ENCODE results near the gene MAD1L1.

The MAD1L1 gene

DNA sequence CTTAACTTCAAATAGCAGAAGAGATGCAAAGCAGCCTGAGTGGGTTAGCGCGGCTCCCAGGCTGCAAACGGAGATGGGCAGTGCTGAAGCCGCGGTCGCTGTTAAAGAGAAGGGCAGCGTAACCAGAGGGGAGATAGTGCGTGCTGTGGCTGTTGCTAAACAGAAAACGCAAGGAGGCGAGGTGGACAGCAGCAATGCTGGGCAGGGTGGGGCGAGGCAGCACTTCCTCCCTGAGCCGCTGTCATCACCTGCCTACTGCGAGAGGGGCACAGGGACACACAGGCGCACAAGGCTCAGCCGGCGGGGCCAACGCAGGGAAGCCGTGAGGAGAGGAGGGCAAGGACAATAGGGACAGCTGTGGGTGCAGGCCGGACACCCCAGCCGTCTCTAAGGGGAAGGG is 137.3 kb downstream of the MAD1L1 start:
- in situ Hi-C loops (cut with MboI; ENCODE audit: low sequenced_read_pairs): no loop called here

DNA sequence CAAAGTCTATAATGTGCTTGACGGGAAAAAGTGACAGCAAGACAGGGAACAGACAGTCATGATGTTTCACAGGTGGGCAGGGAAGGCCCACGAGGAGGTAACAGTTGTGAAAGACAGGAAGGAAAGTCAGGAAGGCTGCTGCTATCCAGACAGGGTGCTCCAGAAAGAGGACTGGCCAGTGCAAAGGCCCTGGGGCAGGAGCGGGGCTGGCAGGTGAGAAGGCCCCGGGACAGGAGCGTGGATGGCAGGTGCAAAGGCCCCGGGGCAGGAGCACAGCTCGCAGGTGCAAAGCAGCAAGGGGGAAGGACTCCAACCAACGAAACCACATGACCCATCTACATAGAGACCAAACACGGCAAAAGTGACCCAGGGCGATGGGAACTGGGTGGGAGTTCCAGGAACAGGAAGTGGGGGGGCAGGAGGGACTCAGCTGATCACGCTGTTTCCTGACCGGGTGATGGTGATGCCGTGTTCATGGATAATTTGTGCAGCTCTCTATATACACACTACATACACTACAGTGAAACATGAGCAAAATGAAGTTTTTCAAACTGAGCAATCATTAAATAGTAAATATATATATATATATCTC is 138.2 kb downstream of the MAD1L1 start:
- in situ Hi-C loops (cut with MboI; ENCODE audit: low sequenced_read_pairs): no loop called here

DNA sequence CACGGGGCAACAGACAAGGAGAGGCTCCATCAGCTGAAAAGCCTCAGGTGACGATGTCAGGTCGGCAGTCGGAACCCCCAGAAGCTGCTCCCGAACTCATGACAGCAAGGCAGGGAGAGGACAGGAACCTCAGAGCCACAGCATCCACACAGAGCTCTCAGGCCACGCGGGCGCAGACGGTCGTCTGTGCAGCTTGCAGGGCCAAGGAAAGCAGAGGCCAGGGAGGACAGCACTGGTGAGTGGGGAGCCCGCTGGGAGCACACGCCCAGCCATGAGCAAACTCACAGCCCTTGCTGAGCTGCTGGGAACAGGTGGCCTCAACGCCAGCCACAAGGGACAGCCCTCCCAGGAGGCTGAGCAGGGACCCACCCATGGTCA is 138.9 kb downstream of the MAD1L1 start:
- in situ Hi-C loops (cut with MboI; ENCODE audit: low sequenced_read_pairs): no loop called here

DNA sequence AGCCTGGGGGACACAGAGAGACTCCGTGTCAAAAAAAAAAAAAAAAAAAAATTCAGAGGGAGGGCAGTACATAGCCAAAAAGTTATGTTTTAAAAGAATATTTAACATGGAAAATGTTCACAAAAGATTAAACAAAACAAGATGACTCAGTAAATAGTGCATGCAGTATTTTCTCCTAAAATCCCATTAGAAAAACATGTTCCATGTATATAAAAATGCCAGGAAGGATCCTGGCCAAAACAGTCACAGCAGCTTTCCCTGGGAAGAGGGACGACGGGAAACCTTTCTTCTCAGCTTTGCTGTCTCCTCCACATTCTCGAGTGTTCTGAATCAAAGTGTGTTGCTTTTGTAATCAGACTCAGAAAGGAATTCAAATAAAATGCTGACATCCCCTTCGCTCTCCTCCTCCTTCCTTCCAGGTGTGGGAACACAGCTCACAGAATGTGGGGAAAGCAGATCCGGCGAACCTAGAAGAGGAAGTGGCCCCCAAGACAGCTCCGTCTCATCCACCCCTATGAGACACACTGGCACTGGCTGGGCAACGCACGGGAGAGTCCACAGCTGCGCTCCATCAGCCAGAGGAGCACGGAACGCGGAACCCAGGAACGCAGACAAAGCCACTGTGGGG is 139.4 kb downstream of the MAD1L1 start:
- in situ Hi-C loops (cut with MboI; ENCODE audit: low sequenced_read_pairs): no loop called here

DNA sequence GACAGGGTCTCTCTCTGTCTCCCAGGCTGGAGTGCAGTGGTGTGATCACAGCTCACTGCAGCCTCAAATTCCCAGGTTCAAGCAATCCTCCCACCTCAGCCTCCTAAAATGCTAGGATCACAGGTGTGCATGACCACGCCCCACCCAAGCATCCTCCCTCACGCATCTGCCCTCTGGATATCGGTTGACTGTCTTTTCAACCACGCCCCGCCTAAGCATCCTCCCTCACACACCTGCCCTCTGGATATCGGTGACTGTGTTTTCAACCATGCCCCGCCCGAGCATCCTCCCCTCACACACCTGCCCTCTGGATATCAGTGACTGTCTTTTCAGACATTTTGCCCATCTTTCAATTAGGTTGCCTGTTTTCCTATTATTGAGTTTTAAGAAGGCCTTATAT is 140.5 kb downstream of the MAD1L1 start:
- in situ Hi-C loops (cut with MboI; ENCODE audit: low sequenced_read_pairs): no loop called here

DNA sequence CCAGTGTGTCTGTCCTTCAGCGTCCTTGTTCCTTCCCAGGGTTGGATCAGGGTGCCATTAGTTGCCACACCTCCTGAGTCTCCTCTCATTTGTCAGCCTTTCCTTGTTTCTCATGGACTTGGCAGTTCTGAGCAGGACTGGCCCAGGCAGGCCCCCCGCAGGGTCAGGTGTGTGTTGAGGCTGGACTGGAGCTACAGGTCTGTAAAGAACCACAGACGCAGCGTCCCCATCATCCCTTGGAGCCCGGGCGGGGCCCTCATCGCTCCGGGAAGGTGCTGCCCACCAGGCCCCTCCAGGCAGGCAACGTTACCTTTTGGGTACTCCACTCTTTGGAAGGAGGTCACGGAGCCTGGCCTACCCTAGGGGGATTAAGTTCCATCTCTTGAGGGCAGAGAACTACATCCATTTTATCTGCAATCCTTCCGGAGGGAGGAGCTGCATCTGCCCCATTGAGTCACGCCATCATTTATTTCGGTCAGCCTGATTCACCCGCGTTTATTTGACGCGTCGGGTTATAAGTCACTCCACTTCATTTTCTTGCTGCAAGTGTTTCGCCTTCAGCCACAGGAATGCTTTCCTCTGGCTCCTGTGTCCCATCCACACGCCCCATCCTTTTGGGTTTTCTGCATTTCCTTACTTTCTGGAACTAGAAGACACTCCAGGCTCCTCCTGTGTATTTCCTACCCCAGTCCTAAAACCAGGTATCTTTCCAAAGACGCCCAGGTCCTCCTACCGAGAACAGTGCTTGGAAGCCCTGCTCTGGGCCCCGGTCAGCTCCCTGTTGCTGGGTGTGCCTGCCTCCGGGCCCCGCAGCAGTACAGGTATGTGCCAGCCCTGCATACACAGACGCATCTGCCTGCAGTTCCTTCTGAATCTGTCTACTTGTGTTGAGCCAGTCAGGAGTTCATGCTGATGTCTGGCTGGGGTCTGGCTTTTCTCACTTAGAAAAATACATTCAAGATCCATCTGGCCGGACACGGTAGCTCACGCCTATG is 141.9 kb downstream of the MAD1L1 start:
- in situ Hi-C loops (cut with MboI; ENCODE audit: low sequenced_read_pairs): no loop called here

DNA sequence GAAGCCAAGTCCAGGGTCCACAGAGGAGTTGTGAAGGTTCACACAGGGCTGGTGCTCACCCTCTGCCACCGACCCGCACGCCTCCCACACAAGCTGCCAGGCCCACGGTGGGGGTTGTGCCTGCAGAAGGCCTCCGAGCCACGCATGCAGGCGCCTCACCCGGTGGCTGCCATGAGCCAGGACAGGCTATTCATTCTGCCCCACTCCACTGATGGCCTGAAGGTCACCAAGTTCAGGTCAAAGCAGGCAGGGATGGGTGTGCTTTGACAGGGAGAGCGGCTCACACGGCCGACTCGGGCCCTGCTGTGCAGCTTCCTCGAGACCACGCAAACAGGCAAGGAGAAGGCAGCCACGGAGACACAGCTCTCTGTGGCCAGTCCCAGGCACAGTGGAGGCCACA is 143.9 kb downstream of the MAD1L1 start:
- in situ Hi-C loops (cut with MboI; ENCODE audit: low sequenced_read_pairs): no loop called here

DNA sequence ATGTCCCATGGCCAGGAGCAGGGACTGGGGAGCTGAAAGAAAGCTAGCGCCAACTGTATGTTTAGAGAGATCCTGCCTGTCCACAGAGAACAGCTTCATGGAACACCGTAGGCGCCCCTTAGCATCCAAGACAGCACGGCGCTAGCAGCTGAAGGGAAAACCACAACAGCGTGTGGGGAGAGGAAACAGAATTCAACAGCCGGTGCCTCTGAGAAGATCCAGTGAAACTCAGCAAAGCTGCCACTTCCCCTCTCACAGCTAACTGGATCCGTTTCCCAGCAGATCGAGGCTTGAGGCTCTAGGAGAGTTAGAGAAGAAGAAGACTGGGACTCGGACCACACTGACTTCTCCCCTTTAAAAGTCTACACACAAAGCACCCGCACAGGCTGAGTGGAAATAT is 145.0 kb downstream of the MAD1L1 start:
- in situ Hi-C loops (cut with MboI; ENCODE audit: low sequenced_read_pairs): no loop called here

DNA sequence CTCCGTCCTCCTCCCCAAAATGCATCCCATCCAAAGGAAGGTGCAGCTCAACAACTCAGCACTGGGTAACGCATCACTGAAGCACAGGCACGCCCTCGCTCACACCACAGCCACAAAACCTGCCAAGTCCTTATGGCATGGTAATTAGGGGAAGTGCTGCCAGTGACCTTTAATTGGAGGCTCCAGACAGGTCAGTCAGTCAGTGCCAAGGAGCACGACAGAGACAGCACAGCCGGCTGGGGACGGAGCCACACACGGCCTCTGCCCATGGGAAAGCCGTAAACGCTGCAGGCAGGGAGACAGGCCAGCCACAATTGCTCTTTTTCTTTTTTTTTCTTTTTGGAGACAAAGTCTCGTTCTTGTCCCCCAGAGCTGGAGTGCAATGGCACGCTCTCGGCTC is 146.5 kb downstream of the MAD1L1 start:
- in situ Hi-C loops (cut with MboI; ENCODE audit: low sequenced_read_pairs): no loop called here

DNA sequence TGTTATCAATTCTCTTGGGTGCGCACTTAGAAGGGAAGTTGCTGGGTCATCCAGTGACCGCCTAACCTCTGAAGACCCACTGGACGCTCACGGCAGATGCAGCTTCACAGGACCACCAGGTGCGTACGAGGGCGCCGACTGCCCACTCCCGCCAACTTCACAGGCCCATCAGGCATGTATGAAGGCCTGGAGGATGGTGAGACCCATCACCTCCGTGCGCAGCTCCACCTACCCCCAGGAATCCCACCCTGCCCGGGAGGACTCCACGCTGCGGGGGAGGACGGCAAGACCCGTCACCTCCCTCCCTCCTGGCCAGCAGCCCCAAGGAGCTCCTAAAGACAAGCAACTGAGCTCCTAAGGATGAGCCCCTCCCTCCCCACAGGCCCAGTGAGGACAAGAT is 146.9 kb downstream of the MAD1L1 start:
- in situ Hi-C loops (cut with MboI; ENCODE audit: low sequenced_read_pairs): no loop called here

DNA sequence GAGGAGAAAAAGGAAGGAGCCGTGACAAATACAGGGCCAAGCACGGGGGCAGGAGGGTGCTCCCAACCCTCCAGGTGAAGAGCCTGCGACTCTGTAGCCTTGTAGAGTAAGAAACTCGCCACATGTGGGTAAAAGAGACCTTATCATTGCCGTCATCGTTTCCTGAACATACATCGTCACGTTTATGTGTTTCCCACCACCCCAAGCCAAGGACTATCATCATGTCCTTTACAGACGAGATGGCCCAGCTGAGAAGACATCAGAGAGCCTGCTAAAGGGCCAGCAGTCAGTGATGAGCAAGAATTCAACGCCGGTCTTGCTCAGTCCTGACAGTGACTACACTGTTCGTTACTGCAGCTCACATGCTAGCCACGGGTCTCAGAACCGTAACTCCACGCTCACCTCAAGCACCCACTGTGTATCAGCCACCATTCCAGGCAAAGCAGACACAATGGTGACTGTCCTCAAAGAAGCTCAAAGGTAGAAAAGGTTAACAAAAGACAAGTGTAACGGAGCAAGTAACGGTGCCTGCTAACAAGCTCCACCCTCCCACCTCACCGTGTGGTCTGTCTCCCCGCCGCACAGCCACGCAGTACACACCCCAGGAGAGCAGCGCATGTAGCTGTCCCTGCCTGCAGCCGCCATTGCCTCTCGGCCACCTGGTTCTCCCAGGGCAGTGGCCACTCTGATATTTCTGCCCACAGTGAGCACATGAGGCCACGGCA is 147.8 kb downstream of the MAD1L1 start:
- in situ Hi-C loops (cut with MboI; ENCODE audit: low sequenced_read_pairs): no loop called here

DNA sequence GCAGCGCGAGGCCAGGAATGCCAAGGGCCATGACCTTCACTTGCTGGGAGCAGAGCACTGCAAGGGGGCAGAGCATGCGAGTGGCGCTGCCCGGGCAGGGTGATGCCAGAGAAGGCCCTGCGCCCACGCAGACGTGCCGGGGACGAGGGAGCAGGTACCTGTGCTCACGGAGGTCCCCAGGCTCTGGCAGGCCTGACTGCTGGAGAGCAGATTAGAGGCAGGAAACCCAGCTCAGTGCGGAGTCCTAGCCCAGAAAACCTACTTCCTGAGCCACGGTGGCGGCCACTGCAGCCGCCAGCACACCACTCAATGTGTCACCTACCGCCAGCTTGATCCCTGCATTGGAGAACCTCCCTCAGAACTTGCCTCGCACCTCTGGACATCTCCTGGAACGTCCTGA is 148.4 kb downstream of the MAD1L1 start:
- in situ Hi-C loops (cut with MboI; ENCODE audit: low sequenced_read_pairs): no loop called here

DNA sequence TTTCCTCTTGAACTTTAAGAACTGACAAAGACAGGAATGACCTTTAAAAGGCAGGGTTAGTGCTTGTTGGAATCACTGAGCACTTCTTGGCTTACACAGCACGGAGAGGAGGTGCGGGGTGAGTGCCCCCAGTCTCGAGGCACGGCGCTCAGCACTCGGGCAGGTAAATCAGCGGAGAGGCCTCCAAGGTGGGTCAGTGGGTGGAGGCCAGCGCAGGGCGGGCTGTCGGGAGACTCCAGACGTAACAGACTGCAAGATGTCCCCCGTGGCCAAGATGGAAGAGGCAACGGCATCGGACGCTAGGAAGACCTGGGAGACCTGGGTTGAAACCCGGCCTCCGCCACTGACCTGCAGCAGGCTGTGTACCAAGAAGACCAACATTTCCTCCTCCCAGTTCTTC is 149.4 kb downstream of the MAD1L1 start:
- in situ Hi-C loops (cut with MboI; ENCODE audit: low sequenced_read_pairs): no loop called here

DNA sequence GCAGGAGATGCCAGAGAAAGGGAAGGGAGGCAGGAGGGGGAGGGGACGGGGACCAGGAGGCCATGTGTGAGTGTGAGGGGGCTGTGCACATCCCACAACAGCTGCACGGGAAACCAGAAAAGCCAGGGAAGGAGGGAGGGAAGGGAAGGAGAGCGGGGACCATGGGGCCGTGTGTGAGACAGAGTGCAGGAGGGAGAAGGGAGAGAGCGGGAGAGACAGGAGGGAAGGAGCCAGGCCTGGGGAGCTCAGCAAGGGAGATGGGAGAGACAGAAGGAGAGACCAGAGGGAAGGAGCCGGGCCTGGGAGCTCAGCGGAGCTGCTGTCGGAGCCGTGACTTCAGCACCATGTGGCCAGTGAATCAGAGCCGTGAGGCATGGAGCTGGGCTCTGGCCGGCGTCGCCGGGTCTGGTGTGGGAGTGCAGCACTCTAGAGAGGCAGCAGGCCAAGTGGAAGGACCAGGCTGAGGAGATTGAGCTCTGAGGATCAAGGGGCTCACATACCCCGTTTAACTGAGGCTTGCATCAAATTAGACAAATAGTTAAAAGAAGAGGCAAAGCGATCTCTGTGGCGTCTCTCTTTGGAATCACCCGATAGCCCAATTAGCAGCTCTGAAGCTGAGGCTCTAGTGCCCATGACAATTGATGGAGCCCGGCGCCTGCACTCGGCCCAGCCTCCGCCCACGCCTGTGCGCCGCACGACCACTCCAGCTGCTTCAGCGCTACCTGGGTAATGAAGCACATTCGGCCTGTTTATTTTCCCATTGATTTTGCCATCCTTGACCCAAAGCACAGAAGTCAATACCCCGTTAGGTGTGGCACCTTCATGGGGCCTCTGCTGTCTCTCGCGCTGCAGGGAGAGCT is 150.4 kb downstream of the MAD1L1 start:
- in situ Hi-C loops (cut with MboI; ENCODE audit: low sequenced_read_pairs): no loop called here

DNA sequence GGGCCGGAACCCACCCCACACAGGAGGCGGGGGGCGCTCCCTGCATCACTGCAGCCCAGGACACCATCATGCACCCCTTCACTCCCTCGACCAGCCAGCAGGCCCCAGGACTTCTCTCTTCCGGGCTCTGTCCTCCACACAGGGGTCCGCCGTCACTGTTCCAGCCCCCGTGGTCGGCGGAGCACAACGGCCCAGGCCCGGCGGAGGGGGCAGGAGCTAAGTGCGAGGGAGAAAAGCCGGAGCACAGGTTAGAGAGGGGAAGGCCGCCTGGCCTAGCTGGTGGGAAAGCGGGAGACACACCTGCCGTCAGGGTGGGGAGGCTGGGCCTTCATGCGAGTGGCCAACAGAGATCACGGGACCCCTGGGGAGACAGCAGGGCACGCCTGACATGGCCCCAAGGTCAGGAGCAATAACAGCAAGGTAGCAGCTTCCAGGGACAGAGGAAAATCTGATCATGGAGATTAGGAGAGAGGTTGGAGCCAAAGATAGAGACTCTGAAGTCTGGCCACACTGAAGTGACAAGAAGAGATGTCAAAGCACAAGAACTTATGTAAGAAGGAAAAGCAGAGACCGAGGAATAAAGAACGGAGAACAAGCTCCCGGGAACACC is 151.1 kb downstream of the MAD1L1 start:
- in situ Hi-C loops (cut with MboI; ENCODE audit: low sequenced_read_pairs): no loop called here

DNA sequence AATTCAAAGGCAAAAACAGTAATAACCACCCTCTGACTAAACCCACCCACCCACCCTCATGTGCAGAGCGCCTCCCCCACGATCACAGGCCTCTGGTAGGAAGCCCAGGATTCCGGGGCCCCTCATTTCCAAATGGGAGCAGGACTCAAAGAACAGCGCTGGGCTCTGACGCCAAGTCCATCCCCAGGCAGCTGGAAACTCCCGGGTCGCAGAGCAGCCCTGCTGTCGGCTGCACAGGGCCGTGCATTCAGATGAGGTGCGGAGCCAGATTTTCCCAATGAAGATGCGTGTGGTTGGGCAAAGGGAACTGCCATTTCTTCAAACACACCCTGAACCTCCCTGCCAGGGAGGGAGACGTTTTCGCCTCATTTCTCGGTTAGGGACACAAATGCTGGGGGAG is 152.3 kb downstream of the MAD1L1 start:
- in situ Hi-C loops (cut with MboI; ENCODE audit: low sequenced_read_pairs): no loop called here

DNA sequence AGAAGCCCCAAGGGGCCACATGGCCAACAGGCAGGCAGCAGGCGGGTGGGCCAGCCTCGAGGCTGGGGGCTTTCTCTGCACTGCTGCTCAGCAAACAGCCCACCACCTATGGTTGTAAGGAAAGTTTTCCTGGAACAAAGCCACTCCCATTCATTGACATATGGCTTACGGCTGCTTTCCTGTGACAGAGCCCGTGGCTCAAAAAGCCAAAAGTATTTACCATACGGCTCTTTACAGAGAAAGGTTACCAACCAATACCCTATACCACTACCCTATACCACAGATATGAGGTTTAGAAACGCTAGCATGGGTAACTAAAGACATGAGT is 152.7 kb downstream of the MAD1L1 start:
- in situ Hi-C loops (cut with MboI; ENCODE audit: low sequenced_read_pairs): no loop called here

DNA sequence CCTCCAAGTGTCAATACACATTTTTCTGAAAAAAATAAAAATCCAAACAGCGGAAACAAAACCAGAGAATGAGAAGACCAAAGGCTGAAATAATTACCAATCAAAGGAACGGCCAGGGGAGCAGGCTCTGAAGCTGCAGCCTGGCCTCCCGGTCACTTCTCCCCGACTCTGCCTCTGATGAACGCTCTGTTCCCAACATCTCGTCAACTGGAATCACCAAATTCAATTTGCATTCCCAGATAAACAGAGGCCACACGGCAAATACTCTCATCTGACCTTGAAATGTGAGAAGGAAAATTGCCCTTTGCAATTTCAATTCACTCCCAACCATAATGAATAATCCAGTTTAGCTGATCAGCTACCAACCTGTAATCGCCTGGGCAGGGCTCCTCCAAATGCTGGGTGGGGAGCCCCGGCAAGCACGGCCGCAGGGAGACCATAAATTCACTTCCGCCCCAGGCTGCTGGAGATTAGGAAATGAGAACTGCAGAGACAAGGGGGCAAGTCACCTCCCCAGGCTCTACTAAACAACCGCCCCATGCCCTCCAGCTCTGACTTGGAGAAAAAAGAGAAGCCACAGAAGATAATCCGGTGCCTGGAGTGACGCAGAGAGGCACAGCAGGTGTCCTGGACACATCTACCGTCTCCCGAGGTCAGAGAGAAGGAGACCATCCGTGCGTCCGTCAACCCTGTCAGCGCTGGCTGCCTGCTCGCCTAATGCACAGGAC is 153.2 kb downstream of the MAD1L1 start:
- in situ Hi-C loops (cut with MboI; ENCODE audit: low sequenced_read_pairs): no loop called here

DNA sequence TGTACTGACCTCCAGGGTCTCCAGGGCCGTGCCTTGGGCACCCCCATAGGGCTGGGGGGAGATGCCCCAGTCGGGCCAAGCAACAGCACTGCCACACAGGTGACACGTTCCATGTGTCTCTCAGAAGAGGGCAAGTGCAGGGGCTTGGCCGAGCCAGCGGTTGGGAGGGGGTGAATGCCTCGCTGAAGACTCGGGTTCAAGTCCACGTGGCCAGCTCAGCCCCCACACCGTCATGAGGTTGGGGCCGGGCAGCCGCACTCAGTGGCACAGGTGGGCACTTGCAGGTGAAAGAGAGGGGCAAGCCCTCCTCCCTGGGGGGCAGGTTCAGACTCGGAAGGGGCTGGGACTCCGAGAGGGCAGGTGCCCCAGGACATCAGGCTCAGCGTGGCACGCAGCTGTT is 153.8 kb downstream of the MAD1L1 start:
- in situ Hi-C loops (cut with MboI; ENCODE audit: low sequenced_read_pairs): no loop called here

All from HL-60/S4 (cell line).